HAP-1 (cell line): Measurements from ENCODE around the gene FGFR3.

Source experiments
- DNase-seq, 2 experiments: peaks; one replicate each; pipeline ENCODE4 v3.0.0-alpha.2; 2016 to 2020; ENCODE audit warnings: low spot score in 2 of 2
- H3K27me3 ChIP-seq: fragments of 250-450 bp; sonication (Bioruptor Pico); 2 replicates; pipeline ENCODE4 v1.5.1; 2020; ENCODE audit warnings: low read depth, mild to moderate bottlenecking, moderate library complexity
- H3K36me3 ChIP-seq: fragments of 250-450 bp; sonication (Bioruptor Pico); replicated peaks from 2 replicates; pipeline ENCODE4 v1.5.1; 2020; ENCODE audit warnings: mild to moderate bottlenecking
- H3K4me1 ChIP-seq: fragments of 250-450 bp; sonication (Bioruptor Pico); 2 replicates; pipeline ENCODE4 v1.5.1; 2020; ENCODE audit warnings: mild to moderate bottlenecking
- H3K4me3 ChIP-seq: fragments of 250-450 bp; sonication (Bioruptor Pico); 2 replicates; pipeline ENCODE4 v1.5.1; 2020; ENCODE audit warnings: mild to moderate bottlenecking, moderate library complexity
- H3K9me3 ChIP-seq: fragments of 250-450 bp; sonication (Bioruptor Pico); 2 replicates; pipeline ENCODE4 v1.5.1; 2020; ENCODE audit warnings: mild to moderate bottlenecking, moderate library complexity
- in situ Hi-C: fragments of 300-500 bp; cut with MboI; formaldehyde crosslinking; loops from 3 replicates; pipeline ENCODE4 v1.14.3; 2020; ENCODE audit warnings: low sequenced_read_pairs, inconsistent platforms, mixed read lengths

FGFR3 gene

GRCh38 chr4:1802151-1802715, 9.1 kb downstream of the FGFR3 start:
- in situ Hi-C loops: no loop called here
- H3K4me3 ChIP-seq: no peak overlapping the region
- H3K9me3 ChIP-seq: no peaks in the 10 kb centered on the region
- H3K27me3 ChIP-seq: no peaks in the 10 kb centered on the region
- H3K36me3 ChIP-seq: peaks cover 41% of the 10 kb centered on the region
- H3K4me1 ChIP-seq: no peaks in the 10 kb centered on the region
- no peak for DNase-seq

DNA sequence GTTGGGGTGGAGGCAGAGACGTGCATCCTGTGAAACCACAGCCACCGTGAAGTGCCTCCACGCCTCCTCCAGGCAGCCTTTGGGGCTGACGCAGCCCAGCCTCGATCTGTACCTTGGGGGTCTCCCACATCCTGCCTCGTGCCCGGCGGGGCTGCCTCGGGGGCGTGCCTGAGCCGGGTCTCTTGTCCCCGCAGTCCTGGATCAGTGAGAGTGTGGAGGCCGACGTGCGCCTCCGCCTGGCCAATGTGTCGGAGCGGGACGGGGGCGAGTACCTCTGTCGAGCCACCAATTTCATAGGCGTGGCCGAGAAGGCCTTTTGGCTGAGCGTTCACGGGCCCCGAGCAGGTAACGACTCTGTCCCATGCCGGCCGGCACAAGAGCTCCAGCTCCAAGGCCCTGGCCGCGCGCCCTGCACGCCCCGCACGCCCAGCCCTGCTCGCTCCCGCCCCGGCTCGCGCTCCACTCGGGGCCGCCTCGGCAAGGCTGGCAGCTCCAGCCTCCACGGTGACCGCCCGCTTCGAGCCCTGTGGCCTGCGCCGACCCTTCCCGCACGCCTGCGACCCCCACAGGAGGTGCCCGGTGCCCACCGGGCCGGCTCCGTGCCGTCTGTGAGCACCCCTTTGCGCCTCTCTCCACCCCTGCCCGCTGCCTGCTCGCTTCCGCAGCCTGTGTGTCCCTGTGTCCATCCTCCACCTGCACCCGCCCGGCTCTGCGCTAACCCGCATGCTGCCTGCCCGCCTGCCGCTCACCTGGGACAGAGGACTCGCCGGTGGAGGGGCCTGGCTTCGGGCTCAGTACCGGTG, 9.8 kb downstream of the FGFR3 start:
- H3K4me1 ChIP-seq: no peaks in the 10 kb centered on the region
- peaks cover 43% of the 10 kb centered on the region for H3K36me3 ChIP-seq
- no peak overlapping the region for H3K4me3 ChIP-seq
- in situ Hi-C loops: no loop called here
- no peak for DNase-seq
- no peaks in the 10 kb centered on the region for H3K9me3 ChIP-seq
- H3K27me3 ChIP-seq: no peaks in the 10 kb centered on the region

GRCh38 chr4:1803523-1804423, 10.7 kb downstream of the FGFR3 start:
- peaks cover 43% of the 10 kb centered on the region for H3K36me3 ChIP-seq
- no peak for DNase-seq
- no peaks in the 10 kb centered on the region for H3K4me1 ChIP-seq
- H3K27me3 ChIP-seq: no peaks in the 10 kb centered on the region
- in situ Hi-C loops: no loop called here
- H3K9me3 ChIP-seq: no peaks in the 10 kb centered on the region
- H3K4me3 ChIP-seq: no peak overlapping the region

DNA sequence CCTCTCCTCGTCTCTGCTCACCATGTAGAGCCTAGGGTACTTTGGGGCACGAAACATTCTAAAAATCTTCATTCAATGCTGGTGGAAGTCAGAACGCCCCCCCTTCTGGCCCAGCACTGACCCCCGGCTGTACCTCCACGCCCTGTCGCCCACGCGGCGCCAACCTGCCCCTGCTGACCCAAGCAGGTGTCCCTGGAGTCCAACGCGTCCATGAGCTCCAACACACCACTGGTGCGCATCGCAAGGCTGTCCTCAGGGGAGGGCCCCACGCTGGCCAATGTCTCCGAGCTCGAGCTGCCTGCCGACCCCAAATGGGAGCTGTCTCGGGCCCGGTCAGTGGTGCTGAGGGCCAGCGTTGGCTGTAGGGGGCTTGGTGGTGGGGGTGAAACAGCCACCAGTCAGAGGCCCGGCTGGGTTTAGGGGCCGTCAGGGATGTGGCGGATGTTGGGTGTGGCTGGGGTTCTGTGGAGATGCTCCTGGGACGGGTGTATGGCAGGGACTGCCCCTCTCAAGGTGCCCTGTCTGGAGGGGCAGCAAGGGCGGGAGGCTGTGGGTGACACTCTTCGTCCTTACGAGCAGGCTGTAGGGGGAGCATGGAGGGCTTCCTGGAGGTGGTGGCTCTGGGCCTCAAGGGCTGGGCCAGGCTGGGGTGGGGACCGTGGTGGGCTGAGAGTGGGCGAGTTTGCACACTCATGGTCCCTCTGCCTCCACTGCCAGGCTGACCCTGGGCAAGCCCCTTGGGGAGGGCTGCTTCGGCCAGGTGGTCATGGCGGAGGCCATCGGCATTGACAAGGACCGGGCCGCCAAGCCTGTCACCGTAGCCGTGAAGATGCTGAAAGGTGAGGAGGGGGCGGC, 11.8 kb downstream of the FGFR3 start:
- Histone ChIP-seq H3K4me3 (no peak overlapping the region), H3K9me3 (no peaks in the 10 kb centered on the region), H3K27me3 (no peaks in the 10 kb centered on the region), H3K4me1 (no peaks in the 10 kb centered on the region), H3K36me3 (peaks cover 35% of the 10 kb centered on the region)
- no peak for DNase-seq
- in situ Hi-C loops: no loop called here

DNA sequence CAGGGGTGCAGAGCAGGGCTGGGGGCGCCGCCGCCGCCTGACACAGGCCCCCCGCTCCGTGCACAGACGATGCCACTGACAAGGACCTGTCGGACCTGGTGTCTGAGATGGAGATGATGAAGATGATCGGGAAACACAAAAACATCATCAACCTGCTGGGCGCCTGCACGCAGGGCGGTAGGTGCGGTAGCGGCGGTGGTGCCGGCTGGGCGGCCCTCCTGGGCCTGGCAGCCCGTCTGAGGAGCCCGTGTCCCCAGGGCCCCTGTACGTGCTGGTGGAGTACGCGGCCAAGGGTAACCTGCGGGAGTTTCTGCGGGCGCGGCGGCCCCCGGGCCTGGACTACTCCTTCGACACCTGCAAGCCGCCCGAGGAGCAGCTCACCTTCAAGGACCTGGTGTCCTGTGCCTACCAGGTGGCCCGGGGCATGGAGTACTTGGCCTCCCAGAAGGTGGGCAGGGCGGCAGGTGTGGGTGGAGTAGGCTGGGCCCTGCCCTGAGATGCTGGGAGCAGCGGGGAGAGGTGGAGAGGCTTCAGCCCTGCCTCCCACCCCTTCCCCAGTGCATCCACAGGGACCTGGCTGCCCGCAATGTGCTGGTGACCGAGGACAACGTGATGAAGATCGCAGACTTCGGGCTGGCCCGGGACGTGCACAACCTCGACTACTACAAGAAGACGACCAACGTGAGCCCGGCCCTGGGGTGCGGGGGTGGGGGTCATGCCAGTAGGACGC, 12.6 kb downstream of the FGFR3 start:
- Histone ChIP-seq H3K4me1 (no peaks in the 10 kb centered on the region), H3K4me3 (no peak overlapping the region), H3K9me3 (no peaks in the 10 kb centered on the region), H3K27me3 (no peaks in the 10 kb centered on the region), H3K36me3 (peaks cover 33% of the 10 kb centered on the region)
- in situ Hi-C loops: no loop called here
- no peak for DNase-seq

DNA sequence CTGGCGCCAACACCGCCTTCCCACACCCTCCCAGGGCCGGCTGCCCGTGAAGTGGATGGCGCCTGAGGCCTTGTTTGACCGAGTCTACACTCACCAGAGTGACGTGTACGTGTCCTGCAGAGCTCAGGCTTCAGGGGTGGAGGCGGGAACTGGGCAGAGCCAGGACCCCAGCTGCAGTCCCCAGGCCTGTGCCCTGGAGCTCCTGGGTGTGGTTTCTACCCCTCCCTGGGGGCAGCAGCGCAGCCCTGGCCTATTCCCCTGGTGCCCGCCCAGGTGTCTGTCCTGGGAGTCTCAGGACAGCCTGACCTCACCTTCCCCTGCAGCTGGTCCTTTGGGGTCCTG, 13.1 kb downstream of the FGFR3 start:
- no peak overlapping the region for H3K4me3 ChIP-seq

DNA sequence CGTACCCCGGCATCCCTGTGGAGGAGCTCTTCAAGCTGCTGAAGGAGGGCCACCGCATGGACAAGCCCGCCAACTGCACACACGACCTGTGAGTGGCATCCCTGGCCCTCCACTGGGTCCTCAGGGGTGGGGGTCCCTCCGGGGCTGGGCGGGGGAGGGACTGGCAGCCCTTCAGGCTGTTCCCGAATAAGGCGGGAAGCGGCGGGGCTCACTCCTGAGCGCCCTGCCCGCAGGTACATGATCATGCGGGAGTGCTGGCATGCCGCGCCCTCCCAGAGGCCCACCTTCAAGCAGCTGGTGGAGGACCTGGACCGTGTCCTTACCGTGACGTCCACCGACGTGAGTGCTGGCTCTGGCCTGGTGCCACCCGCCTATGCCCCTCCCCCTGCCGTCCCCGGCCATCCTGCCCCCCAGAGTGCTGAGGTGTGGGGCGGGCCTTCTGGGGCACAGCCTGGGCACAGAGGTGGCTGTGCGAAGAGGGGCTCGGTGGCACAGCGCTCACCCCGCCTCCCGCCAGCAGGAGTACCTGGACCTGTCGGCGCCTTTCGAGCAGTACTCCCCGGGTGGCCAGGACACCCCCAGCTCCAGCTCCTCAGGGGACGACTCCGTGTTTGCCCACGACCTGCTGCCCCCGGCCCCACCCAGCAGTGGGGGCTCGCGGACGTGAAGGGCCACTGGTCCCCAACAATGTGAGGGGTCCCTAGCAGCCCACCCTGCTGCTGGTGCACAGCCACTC, 13.7 kb downstream of the FGFR3 start:
- in situ Hi-C loops: no loop called here
- Histone ChIP-seq H3K36me3 (peaks cover 39% of the 10 kb centered on the region), H3K4me1 (no peaks in the 10 kb centered on the region), H3K27me3 (no peaks in the 10 kb centered on the region), H3K9me3 (no peaks in the 10 kb centered on the region), H3K4me3 (no peak overlapping the region)
- DNase-seq: no peak

More for the DNA sequence above, 13.1 kb downstream of the FGFR3 start:
- Histone ChIP-seq H3K4me1 (no peaks in the 10 kb centered on the region), H3K27me3 (no peaks in the 10 kb centered on the region), H3K9me3 (no peaks in the 10 kb centered on the region), H3K36me3 (peaks cover 37% of the 10 kb centered on the region)
- DNase-seq: no peak
- in situ Hi-C loops: no loop called here

GRCh38 chr4:1807332-1807777, 14.3 kb downstream of the FGFR3 start:
- Histone ChIP-seq H3K4me1 (no peaks in the 10 kb centered on the region), H3K9me3 (no peaks in the 10 kb centered on the region), H3K4me3 (no peak overlapping the region), H3K27me3 (no peaks in the 10 kb centered on the region), H3K36me3 (peaks cover 37% of the 10 kb centered on the region)
- no peak for DNase-seq
- in situ Hi-C loops: no loop called here

DNA sequence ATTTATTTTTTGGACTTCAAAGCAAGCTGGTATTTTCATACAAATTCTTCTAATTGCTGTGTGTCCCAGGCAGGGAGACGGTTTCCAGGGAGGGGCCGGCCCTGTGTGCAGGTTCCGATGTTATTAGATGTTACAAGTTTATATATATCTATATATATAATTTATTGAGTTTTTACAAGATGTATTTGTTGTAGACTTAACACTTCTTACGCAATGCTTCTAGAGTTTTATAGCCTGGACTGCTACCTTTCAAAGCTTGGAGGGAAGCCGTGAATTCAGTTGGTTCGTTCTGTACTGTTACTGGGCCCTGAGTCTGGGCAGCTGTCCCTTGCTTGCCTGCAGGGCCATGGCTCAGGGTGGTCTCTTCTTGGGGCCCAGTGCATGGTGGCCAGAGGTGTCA, 15.3 kb downstream of the FGFR3 start:
- H3K9me3 ChIP-seq: no peaks in the 10 kb centered on the region
- no peak overlapping the region for H3K4me3 ChIP-seq
- no peaks in the 10 kb centered on the region for H3K4me1 ChIP-seq
- H3K36me3 ChIP-seq: peaks cover 39% of the 10 kb centered on the region
- no peaks in the 10 kb centered on the region for H3K27me3 ChIP-seq
- no peak for DNase-seq
- in situ Hi-C loops: no loop called here

DNA sequence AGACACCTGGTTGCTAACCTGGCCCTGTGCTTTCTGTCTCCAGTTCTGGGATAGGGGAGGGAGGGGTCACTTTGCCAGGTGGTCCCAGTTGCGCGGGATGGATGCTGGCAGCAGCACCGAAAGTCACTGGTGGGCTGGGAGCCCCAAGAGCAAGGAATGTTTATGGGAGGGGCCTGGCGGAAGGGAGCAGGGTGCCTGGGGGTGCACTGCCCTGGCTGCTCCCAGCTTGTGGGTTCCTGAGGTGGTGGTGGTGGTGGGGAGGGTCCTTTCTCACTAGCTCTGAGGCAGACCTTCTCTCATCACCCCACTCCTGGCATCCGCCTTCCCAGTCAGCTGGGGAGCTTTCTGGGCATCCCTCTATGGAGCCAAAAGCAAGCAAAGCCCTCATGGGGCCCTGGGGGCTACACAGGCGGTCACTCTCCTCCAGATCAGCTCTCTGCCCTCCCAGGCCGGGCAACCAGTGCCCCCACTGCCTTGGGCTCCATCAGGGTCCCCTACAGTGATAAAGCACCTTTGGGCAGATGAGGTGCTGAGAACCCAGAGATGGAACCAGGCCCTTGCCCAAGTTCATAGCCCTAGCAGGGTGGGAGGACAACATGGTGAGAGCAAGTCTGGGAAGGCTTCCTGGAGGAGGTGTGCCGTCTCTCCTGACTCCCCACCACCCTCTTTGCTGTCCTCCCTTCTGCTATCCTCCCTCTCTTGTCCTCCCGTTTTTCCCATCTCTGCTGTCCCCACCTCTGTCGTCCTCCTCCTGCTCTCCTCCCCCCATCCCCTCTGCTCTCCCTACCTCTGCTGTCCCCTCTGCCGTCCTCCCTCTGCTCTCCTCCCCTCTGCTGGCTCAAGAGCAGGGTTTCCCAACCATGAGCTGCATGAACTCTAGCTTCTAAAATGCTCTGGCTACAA, 16.0 kb downstream of the FGFR3 start:
- peaks cover 40% of the 10 kb centered on the region for H3K36me3 ChIP-seq
- no peak for DNase-seq
- in situ Hi-C loops: no loop called here

GRCh38 chr4:1809754-1810502, 16.8 kb downstream of the FGFR3 start:
- DNase-seq: peak; percentile 61 to 89
- Histone ChIP-seq H3K4me3 (no peak overlapping the region), H3K9me3 (no peaks in the 10 kb centered on the region), H3K27me3 (no peaks in the 10 kb centered on the region), H3K36me3 (peaks cover 41% of the 10 kb centered on the region), H3K4me1 (no peaks in the 10 kb centered on the region)
- in situ Hi-C loops: no loop called here

More for the DNA sequence above, 16.0 kb downstream of the FGFR3 start:
- no peaks in the 10 kb centered on the region for H3K4me1 ChIP-seq
- H3K27me3 ChIP-seq: no peaks in the 10 kb centered on the region
- H3K9me3 ChIP-seq: no peaks in the 10 kb centered on the region
- no peak overlapping the region for H3K4me3 ChIP-seq
